RKO (cell line): ENCODE measurements around the gene MIAT.

Experiments used
- DNase-seq: peaks from one replicate; pipeline ENCODE4 v3.0.0-alpha.2; 2016; ENCODE audit warnings: low spot score

The MIAT gene

DNA sequence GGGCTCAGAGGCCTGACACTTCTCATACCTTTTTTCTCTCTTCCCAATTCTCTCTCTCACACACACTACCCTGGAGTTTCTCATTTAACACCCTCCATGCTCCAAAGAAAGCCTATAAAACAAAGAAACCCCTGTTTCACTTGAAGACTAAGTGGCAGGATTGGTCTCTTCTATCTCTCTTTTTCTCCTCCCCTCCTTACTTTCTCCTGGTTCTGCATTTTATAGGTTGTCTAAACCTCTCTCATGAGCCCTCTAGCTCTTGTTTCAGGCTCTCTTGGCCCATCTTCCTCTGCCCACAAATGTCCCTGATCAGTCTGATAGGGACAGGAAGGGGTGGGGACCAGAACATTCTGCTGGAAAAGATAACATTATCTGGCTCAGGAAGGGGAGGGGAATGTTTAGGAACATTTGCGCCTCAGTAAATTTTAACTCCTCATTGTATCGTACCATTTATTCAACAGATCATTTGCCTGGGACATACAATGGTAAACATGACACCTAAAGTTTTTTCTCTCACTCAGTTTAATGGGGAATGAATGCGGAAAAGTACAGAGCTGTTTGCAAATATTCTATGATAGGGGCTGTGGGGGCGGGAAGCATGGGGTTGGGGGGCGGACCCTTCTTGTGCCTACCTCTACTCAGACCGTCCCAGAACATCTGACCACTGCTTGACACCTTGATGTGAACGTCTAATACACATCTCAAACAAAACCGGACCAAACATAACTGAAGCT lies 24.8 kb upstream of the MIAT start:
- no peak for DNase-seq

DNA sequence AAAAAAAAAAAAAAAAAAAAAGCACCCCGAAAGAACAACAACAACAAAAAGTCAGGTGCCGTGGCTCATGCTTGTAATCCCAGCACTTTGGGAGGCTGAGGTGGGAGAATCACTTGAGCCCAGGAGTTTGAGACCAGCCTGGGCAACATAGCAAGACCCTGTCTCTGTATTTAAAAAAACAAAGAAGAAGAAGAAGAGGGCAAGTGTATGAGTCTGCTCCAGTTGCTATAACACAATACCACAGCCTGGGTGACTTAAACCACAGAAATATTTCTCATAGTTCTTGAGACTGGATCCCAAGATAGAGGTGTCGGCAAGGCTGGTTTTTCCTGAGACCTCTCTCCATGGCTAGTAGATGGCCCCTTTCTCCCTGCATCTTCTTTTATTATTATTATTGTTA lies 23.2 kb upstream of the MIAT start:
- no peak for DNase-seq

GRCh38 chr22:26635117-26635516 lies 22.3 kb upstream of the MIAT start:
- no peak for DNase-seq

DNA sequence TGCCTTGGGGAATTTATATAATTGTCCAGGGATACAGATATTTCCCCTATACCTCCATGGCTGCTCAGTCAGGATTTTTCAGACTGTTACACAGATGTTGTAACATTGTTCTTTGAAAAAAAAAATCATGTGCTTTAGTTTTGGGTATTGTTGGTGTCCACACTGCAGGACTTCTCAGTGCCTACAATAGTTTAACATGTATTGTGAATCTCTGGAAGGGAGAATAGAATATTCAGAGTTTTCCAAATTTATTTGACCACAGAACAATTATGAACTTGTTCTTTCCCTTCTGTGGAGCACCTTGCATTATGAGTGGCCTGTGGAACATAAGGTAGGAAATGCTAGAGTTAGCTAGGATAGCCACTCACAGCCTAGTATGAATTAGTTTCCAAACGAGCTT lies 21.1 kb upstream of the MIAT start:
- DNase-seq, result no peak

DNA sequence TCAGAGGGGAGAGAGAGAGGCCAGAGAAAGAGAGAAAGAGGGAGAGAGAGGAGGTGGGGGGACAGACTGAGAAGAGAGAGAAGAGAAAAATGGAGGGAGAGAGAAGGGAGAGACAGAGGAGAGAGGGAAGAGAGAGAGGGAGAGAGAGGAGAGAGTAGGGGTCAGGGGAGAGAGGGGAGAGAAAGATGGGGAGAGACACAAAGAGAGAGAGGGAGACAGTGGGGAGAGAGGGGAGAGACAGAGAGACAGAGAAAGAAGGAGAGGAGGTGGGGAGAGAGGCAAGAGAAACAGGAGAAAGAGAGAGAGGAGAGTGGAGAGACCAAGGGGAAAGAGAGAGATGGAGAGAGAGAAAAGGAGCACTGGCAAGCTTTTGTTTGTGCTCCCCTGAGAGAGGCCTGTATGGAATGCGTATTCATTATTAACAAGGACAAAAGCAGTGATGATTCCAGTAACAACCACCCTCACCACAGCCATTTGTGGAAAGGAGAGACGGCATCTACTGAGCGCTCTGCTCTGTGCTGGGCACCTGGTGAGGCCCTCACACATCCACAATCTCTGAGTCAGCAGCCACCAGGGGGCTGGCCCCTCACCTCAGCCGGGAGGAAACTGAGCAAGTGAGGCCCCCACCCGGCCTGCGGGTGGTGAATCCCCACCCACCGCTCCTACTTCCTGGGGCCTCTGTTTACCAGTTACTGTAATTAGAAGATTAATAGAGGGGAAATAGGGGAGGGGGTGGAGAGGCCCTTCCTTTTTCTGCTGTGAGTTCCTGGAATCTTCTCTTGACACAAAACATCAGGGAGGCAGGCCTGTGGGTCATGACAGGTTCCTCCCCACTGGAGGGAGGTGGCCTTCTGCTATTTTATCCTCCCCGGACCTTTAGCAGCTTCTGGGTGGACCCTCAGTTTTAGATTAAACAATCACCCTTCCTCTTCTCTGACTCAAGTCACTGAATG lies 14.6 kb upstream of the MIAT start:
- DNase-seq, result no peak

- DNase-seq, result no peak
These were observed 13.8 kb upstream of the MIAT start for GRCh38 chr22:26643418-26644100.

DNA sequence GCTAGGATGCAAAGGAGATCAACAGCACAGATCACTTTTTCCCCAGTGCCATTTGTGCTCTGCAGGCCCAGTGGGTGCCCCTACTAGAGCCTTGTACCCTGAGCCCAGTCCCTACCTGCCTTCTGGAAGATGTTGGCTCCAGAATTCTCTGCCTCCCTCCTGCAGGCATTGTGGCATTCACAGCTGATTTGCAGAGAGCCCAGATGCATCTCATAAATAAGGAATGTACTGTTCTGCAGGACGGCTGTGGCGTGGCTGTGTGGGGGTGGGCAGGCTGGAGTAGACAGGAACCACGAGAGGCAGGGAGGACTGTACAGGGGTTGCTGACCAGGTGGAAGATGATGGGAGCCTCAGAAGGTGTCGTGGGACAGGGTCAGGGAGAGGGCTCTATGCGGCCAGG lies 11.2 kb upstream of the MIAT start:
- DNase-seq, result no peak

DNA sequence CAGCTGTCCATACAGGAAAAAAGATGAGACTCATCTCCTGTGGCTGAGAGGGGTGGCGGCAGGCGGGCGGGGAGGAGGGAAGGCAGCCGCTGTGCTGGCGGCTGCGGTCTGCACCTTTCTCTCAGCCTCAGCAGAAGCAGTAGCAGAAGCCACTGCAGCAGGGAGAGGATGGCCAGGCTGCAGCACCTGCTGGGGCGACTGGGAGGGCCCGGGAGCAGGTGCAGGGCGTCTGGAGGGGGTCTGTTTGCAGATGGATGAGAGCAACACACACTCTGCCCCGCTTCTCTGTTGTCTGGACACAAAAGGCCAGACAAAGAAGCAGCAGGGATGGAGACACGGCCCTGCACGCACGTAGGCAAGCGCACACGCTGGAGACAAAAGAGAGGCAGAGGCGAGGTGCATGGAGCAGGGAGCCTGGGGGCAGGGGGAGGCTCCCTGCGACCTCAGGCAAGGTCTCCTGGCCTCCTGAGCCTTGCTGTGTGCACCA lies 9.3 kb upstream of the MIAT start:
- DNase-seq, result no peak

DNA sequence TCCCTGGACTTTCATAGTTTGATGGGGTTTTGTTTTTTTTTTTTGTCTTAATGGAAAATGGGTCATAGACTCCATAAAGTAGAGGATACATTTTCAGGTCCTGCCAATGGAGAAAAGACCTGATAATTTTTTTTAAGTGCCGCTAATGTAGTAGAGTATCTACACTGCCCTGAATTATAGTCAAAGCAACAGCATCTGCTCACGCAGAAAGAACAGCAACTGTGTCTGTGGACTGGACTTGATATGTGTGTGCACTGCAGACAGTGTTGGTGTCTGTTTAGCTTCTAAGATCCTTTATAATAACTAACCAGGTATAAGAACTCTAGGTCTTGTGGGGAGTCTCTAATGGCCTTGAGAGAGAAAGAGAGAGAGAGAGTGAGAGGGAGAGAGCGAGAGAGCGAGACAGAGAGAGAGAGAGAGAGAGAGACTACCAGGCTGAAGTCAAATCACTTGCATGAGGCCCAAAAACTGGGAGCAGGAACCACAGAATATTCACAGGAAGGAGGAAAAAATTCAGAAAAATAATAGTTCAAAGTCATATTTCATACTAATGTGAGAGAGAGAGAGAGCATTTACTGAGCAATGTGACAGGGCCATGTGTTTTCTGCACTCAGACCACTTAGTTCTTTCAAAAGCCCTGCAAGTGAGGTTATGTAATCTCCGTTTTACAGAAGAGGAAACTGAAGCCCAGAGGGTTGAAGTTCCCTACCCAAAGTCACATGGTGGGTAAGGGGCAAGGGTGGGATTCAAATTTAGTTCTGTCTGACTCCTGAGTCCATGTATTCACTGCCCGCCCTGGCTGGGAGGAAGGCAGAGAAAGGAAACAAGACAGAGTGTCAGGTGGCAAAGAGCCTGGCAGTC lies 8.6 kb upstream of the MIAT start:
- no peak for DNase-seq

- DNase-seq, result no peak
These were observed 6.5 kb upstream of the MIAT start for GRCh38 chr22:26650722-26651421.

DNA sequence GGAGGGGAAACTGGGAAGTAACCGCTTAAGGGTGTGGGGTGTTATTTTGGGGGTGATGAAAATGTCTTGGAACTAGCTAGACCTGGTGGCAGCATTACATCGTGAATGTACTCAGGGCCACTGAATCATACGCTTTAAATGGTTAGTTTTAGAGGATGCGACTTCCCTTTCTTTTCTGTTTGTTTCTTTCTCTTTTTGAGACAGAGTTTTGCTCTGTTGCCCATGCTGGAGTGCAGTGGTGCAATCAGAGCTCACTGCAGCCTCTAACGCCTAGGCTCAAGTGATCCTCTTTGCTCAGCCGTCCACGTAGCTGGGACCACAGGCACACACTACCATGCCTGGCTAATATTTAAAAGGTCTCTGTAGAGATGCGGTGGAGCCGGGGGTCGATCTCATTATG lies 5.6 kb upstream of the MIAT start:
- no peak for DNase-seq

DNA sequence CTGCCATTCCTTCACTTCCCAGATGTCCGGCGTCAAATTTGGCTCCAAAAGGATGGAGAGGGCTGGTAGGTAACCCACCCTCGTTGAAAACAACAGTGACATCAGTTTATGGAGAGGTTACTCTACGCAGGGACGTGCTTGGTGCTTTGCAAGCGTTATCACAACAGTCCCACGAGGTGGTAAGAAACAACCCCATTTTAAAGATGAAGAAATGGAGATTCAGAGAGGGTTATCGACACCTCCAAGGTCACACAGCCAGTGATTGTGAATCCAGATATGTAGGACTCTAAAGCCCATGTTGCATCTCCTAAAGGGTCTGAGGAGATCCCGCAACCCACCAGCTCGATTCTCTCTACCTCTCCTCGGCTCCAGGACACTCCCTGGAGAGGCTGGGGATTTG lies 773 bp downstream of the MIAT start:
- no peak for DNase-seq

GRCh38 chr22:26658671-26659478 lies 1.5 kb downstream of the MIAT start:
- DNase-seq, result peak; percentile 96

DNA sequence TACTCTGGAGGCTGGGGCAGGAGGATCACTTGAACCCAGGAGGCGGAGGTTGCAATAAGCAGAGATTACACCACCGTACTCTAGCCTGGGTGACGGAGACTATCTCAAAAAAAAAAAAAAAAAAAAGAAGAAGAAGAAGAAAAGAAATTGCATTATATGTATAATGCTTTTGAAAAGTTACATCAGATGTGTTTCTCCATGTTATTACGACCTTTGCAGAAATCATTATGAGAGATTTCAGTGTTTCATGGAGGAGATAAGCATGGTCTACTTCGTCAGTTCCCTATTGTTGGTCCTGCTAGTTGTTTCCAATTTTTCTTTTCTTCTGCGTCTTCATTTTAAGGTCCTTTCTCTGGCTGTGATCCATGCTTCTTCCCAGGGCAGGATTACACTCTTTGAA lies 3.0 kb downstream of the MIAT start:
- DNase-seq, result no peak

- DNase-seq, result no peak
These were observed 3.7 kb downstream of the MIAT start for GRCh38 chr22:26660961-26661578.

DNA sequence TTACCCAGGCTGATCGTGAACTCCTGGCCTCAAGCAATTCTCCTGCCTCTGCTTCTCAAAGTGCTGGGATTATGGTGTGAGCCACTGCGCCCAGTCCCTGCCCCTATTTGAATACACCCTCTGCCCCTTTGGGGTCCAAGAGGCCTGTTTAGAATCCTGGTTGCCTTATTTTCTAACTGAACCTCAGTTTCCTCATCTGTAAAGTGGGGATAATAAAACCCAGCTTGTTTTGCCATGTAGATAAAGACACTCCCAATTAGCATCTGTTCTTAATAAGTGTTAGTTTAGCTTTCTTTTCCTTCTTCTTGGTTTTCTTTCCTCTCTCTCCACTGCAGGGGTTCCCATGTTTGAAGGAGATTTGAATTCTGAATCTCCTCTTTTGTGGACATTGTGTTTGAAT lies 4.8 kb downstream of the MIAT start:
- DNase-seq, result no peak

DNA sequence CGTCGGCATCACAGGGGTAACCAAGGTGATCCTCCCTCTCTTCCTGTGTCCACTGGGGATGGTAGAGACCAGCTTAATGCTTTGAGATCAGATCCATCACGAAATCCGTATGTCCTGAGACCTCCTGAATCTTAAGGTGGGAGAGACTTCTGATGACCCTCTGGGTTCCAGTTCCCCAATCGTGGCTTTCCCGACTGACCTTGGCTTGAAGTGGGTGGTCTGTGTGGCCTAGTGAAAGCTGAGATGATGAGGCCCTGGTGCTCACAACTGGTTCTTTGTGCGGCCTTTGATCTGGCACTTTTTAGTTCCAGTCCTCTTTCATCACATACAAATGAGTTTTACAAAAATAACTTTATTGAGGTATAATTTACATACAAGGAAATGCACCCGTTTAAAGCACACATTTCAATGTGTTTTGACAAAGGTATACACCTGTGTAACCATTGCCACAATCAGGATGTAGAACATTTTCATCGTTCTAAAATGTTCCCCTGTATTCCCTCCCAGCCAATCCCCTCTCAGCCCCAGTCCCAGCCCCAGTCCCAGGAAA lies 6.1 kb downstream of the MIAT start:
- DNase-seq, result no peak

DNA sequence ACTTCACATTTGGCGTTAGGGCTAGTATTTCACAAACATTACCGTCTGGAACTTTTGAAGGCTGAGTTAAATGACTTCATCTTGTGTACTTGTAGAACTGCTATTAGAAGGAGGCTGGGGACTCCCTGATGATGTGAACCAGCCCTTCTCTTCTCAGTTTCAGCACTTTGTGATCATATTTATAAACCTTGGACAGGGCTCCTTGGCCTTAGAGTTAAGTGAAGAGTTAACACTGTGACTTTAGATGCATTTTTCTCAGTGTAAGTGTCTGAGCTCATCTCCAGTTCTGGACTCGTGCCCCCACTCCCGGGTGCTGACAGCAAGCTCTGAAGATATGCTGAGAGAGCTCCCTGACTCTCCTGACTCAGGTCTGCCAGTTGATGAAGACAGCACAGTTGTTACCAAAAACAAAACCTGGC lies 8.4 kb downstream of the MIAT start:
- no peak for DNase-seq

GRCh38 chr22:26667140-26667539 lies 9.8 kb downstream of the MIAT start:
- DNase-seq, result no peak
